ENCODE data around the gene VWA3A. TPM values are rescaled to one million over a fixed set of nuclear protein-coding genes. Genes with fewer than 3 reads are reported as not detected.

Gene VWA3A
- total and polyA plus RNA-seq, 2 of the 8 experiments (the other 6 are each of a cell fraction or from before 2014, with no cell fraction given) = 0.05 TPM; not detected in 1

- no peak overlapping the region for H3K23ac ChIP-seq (ENCODE audit: insufficient read length)
- no peak overlapping the region for H4K5ac ChIP-seq (ENCODE audit: insufficient read length, low read depth, low read length)
- H2BK20ac ChIP-seq (ENCODE audit: low read length) = no peak overlapping the region
- no peaks in the 10 kb centered on the region for H3K36me3 ChIP-seq (ENCODE audit: control insufficient read depth in 2 of 4, insufficient read depth in 4 of 4, low read length in 3 of 4)
- H3K27me3 ChIP-seq (replicated peaks in 1 of 4; ENCODE audit: control insufficient read depth in 3 of 4, extremely low read depth in 1 of 4, insufficient read depth in 3 of 4, low read length in 3 of 4) = no peaks in the 10 kb centered on the region
- no peak overlapping the region for H2BK120ac ChIP-seq (replicated peaks; ENCODE audit: low read depth, low read length)
- DNase-seq (ENCODE audit: low read depth in 1 of 2, low spot score in 2 of 2) = no peak
- ChIA-PET POLR2A (ENCODE audit: partially characterized antibody) (interaction anchor here (1.7 kb wide), 1 partner anchor 66 kb away, joined by 6 read pairs; the partner anchor contains the start of gene MOSMO), CTCF (ENCODE audit: partially characterized antibody) (interaction anchor here (0.7 to 2.6 kb wide), 8 partner anchors 9 to 73 kb away, joined by 3 to 12 read pairs (median 4); partner anchors contain the start of gene MOSMO)
- H3K14ac ChIP-seq (ENCODE audit: insufficient read length) = no peak overlapping the region
- 97% methylated on average over 3 of the region's 3 CpGs; no CpG with 5 or more reads in 1 of the 2 experiments for WGBS, 2 experiments (ENCODE audit: extremely low coverage in 1 of 2, insufficient coverage in 1 of 2, insufficient read length in 1 of 2, insufficient replicate concordance in 2 of 2, low coverage in 1 of 2, low lambda C conversion rate in 2 of 2, missing lambda C conversion rate in 1 of 2)
- H3K9me3 ChIP-seq (ENCODE audit: insufficient read depth in 2 of 2, low read depth in 1 of 2, low read length in 1 of 2) = no peaks in the 10 kb centered on the region
- H4K8ac ChIP-seq (ENCODE audit: extremely low read depth, insufficient read depth, low read length) = no peak overlapping the region
- no peak overlapping the region for H2AK5ac ChIP-seq (ENCODE audit: low read depth, low read length)
- no peak overlapping the region for H3K4ac ChIP-seq (replicated peaks; ENCODE audit: insufficient read length, low read depth, low read length)
- no peak overlapping the region for H2BK15ac ChIP-seq (ENCODE audit: low read length)
- H2BK12ac ChIP-seq (ENCODE audit: low read depth, low read length) = no peak overlapping the region
- H3K9ac ChIP-seq (replicated peaks in 1 of 4; ENCODE audit: extremely low read depth in 1 of 4, low read depth in 3 of 4, low read length in 3 of 4) = no peak overlapping the region
- H3K4me3 ChIP-seq (ENCODE audit: extremely low read depth in 1 of 4, insufficient read depth in 2 of 4, low read depth in 3 of 4, low read length in 4 of 4) = no peak overlapping the region
- H3K56ac ChIP-seq (replicated peaks; ENCODE audit: insufficient read length, low read depth, low read length) = no peak overlapping the region
- no peaks in the 10 kb centered on the region for H3K79me1 ChIP-seq (ENCODE audit: low read depth, low read length)
- no peak for FAIRE-seq
- H3K4me1 ChIP-seq (replicated peaks in 1 of 4; ENCODE audit: control insufficient read depth in 3 of 4, insufficient read depth in 4 of 4, low read length in 3 of 4) = no peaks in the 10 kb centered on the region
- TF ChIP-seq EZH2 (IDR thresholded peaks at IDR 0.05; ENCODE audit: low read depth, low read length, severe bottlenecking) = no peak
- no peak for TF ChIP-seq FOSL1 (IDR thresholded peaks at IDR 0.05; ENCODE audit: insufficient read depth, low read depth, low read length)
- TF ChIP-seq TCF12 (IDR thresholded peaks at IDR 0.05; ENCODE audit: low read depth, low read length) = no peak
- TF ChIP-seq, protein P1, sequence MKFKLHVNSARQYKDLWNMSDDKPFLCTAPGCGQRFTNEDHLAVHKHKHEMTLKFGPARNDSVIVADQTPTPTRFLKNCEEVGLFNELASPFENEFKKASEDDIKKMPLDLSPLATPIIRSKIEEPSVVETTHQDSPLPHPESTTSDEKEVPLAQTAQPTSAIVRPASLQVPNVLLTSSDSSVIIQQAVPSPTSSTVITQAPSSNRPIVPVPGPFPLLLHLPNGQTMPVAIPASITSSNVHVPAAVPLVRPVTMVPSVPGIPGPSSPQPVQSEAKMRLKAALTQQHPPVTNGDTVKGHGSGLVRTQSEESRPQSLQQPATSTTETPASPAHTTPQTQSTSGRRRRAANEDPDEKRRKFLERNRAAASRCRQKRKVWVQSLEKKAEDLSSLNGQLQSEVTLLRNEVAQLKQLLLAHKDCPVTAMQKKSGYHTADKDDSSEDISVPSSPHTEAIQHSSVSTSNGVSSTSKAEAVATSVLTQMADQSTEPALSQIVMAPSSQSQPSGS (IDR thresholded peaks at IDR 0.05; ENCODE audit: low read length) = no peak
- no peak for TF ChIP-seq SAP30 (IDR thresholded peaks at IDR 0.05; ENCODE audit: insufficient read depth, insufficient replicate concordance, low read length)
- no peak for TF ChIP-seq RBBP5 (IDR thresholded peaks at IDR 0.05; ENCODE audit: borderline replicate concordance, low read depth, low read length)
- no peak overlapping the region for H3K4me2 ChIP-seq (ENCODE audit: insufficient read depth in 1 of 2, low read depth in 2 of 2, low read length in 2 of 2)
- no peaks in the 10 kb centered on the region for H3K23me2 ChIP-seq (ENCODE audit: low read depth, low read length)
- H2BK5ac ChIP-seq (ENCODE audit: low read depth, low read length) = no peak overlapping the region
- no peak overlapping the region for H3K27ac ChIP-seq (ENCODE audit: low read depth, low read length)
- no peak overlapping the region for H2AFZ ChIP-seq (ENCODE audit: low read length)
- H3K79me2 ChIP-seq (ENCODE audit: control insufficient read depth in 1 of 2, insufficient read depth in 2 of 2, low read length in 2 of 2) = peaks cover 0 to 5% of the 10 kb centered on the region in 2 experiments; a peak in 1 of 4 replicates
- no peaks in the 10 kb centered on the region for H4K20me1 ChIP-seq (replicated peaks in 1 of 2; ENCODE audit: control insufficient read depth in 1 of 2, insufficient read depth in 2 of 2, low read length in 2 of 2)
- no peak overlapping the region for H3K18ac ChIP-seq (ENCODE audit: extremely low read depth, low read length)
- no peak overlapping the region for H4K91ac ChIP-seq (replicated peaks; ENCODE audit: insufficient read length, low read length)
Observed at GRCh38 chr16:22073350-22073749, 19.0 kb upstream of the VWA3A start.

Measured in H1 (cell line).